Activated naive CD4-positive, alpha-beta T cell treated with anti-CD3 and anti-CD28 coated beads, Interleukin-2, amount 50 U/mL, for 16 hours (primary cell): ENCODE results near the gene PDHB.

Experiments used
- DNase-seq: peaks from one replicate; pipeline ENCODE4 v3.0.0-alpha.2; 2020

The PDHB gene

GRCh38 chr3:58394339-58394738 lies 39.3 kb downstream of the PDHB start:
- no peak for DNase-seq

GRCh38 chr3:58392181-58392580 lies 41.5 kb downstream of the PDHB start:
- no peak for DNase-seq

- no peak for DNase-seq
Measured at GRCh38 chr3:58391156-58391865, 42.3 kb downstream of the PDHB start.

- DNase-seq: no peak
Measured at GRCh38 chr3:58388550-58389091, 45.0 kb downstream of the PDHB start.

- DNase-seq: no peak
Measured at GRCh38 chr3:58387650-58388546, 45.7 kb downstream of the PDHB start.

- no peak for DNase-seq
Measured at GRCh38 chr3:58386626-58387365, 46.8 kb downstream of the PDHB start.

- no peak for DNase-seq
Measured at GRCh38 chr3:58384381-58385090, 49.1 kb downstream of the PDHB start.

- no peak for DNase-seq
Measured at GRCh38 chr3:58383904-58384303, 49.7 kb downstream of the PDHB start.

GRCh38 chr3:58383476-58383875 lies 50.2 kb downstream of the PDHB start:
- no peak for DNase-seq

GRCh38 chr3:58379351-58380073 lies 54.1 kb downstream of the PDHB start:
- no peak for DNase-seq

GRCh38 chr3:58377750-58378149 lies 55.9 kb downstream of the PDHB start:
- no peak for DNase-seq
